Sciatic nerve (tissue), 1 donor: ENCODE data around the gene PLA2G15. TPM values are rescaled to one million over a fixed set of nuclear protein-coding genes. Genes with fewer than 3 reads are reported as not detected.

Source experiments
- microRNA-seq: library from miRNA; unstranded; fragments of <30 nt; microRNA quantifications from one replicate; pipeline ENCODE4 v1.2.0, GENCODE V29; 2020
- total RNA-seq: library from RNA; stranded (reverse); fragmentation: NEBNext Ultra II Directional; extraction: Animal tissue kit (Norgen Biotek cat#: 25700); gene quantifications from one replicate; pipeline ENCODE4 v1.2.1, GENCODE V29; 2021
- donor health status: DM: no; HTN: no; CAD: no.

PLA2G15 gene
- total RNA-seq, 1 donor from 2014 or later, result 17.4 TPM

Small RNA genes lying within 50 kb of the gene (microRNA-seq; reads per million reads assigned to microRNA genes)
- not detected for gene MIR6773

Other genes with a start within 250 kb of the PLA2G15 start
- 4.4 TPM for gene DPEP2, start 245.9 kb upstream of the PLA2G15 start, total RNA-seq
- not detected for gene DPEP2NB, start 229.5 kb upstream of the PLA2G15 start, total RNA-seq
- 6.3 TPM for gene DDX28, start 222.1 kb upstream of the PLA2G15 start, total RNA-seq
- 14.7 TPM for gene DUS2, start 222.1 kb upstream of the PLA2G15 start, total RNA-seq
- gene NFATC3, start 160.0 kb upstream of the PLA2G15 start, total RNA-seq, result 66.4 TPM
- 0.36 TPM for gene ESRP2, start 9.2 kb upstream of the PLA2G15 start, total RNA-seq
- gene SLC7A6, start 19.2 kb downstream of the PLA2G15 start, total RNA-seq, result 75.5 TPM
- gene SLC7A6OS, start 65.6 kb downstream of the PLA2G15 start, total RNA-seq, result 22.9 TPM
- 58.9 TPM for gene PRMT7, start 65.6 kb downstream of the PLA2G15 start, total RNA-seq
- 1.2 TPM for gene SMPD3, start 203.1 kb downstream of the PLA2G15 start, total RNA-seq